GM06990 (cell line): ENCODE results near the gene TUBA1C.

Experiments used
- DNase-seq: peaks from one replicate; pipeline ENCODE4 v3.0.0-alpha.2; 2011; ENCODE audit not compliant: insufficient read length; ENCODE audit errors: extremely low read depth
- H3K27me3 ChIP-seq: replicated peaks from 2 replicates; pipeline ENCODE4 v1.6.0; 2011; ENCODE audit warnings: low read length; ENCODE audit not compliant: control insufficient read depth, insufficient read depth
- H3K36me3 ChIP-seq: 2 replicates; pipeline ENCODE4 v1.5.1; 2011; ENCODE audit warnings: low read length; ENCODE audit not compliant: control insufficient read depth, insufficient read depth
- H3K4me3 ChIP-seq: replicated peaks from 2 replicates; pipeline ENCODE4 v1.5.1; 2011; ENCODE audit warnings: low read depth, mild to moderate bottlenecking, control low read depth, low read length
- CTCF ChIP-seq: IDR thresholded peaks from 2 replicates; pipeline ENCODE4 v1.5.1; 2011; ENCODE audit warnings: low read length, control low read depth, mild to moderate bottlenecking, inconsistent platforms; ENCODE audit not compliant: insufficient read depth, poor library complexity, severe bottlenecking

TUBA1C gene

GRCh38 chr12:49283541-49284429, 18.9 kb downstream of the TUBA1C start:
- peak; percentile 38 for TF ChIP-seq CTCF

GRCh38 chr12:49284672-49285071, 19.8 kb downstream of the TUBA1C start:
- no peak overlapping the region for H3K4me3 ChIP-seq
- H3K36me3 ChIP-seq: no peaks in the 10 kb centered on the region
- TF ChIP-seq CTCF: no peak
- no peak for DNase-seq
- no peaks in the 10 kb centered on the region for H3K27me3 ChIP-seq

More at GRCh38 chr12:49283541-49284429, 18.9 kb downstream of the TUBA1C start:
- H3K36me3 ChIP-seq: no peaks in the 10 kb centered on the region
- H3K4me3 ChIP-seq: no peak overlapping the region
- H3K27me3 ChIP-seq: no peaks in the 10 kb centered on the region
- DNase-seq: no peak

GRCh38 chr12:49287876-49288275, 23.0 kb downstream of the TUBA1C start:
- Histone ChIP-seq H3K4me3 (no peak overlapping the region), H3K27me3 (no peaks in the 10 kb centered on the region), H3K36me3 (no peaks in the 10 kb centered on the region)
- TF ChIP-seq CTCF: no peak
- no peak for DNase-seq

GRCh38 chr12:49288412-49288853, 23.6 kb downstream of the TUBA1C start:
- H3K36me3 ChIP-seq: no peaks in the 10 kb centered on the region
- H3K27me3 ChIP-seq: no peaks in the 10 kb centered on the region
- no peak for DNase-seq

GRCh38 chr12:49288922-49289555, 24.2 kb downstream of the TUBA1C start:
- Histone ChIP-seq H3K27me3 (no peaks in the 10 kb centered on the region; the same call in 1 of the 2 replicates), H3K4me3 (no peak overlapping the region), H3K36me3 (no peaks in the 10 kb centered on the region)
- no peak for DNase-seq
- TF ChIP-seq CTCF: no peak

More at GRCh38 chr12:49288412-49288853, 23.6 kb downstream of the TUBA1C start:
- H3K4me3 ChIP-seq: no peak overlapping the region
- TF ChIP-seq CTCF: peak; percentile 73
